NAMALWA (cell line): ENCODE results near the gene RAI2.

Experiments
- DNase-seq: peaks from one replicate; pipeline ENCODE4 v3.0.0-alpha.2; 2015; ENCODE audit warnings: low spot score

Gene RAI2

DNA sequence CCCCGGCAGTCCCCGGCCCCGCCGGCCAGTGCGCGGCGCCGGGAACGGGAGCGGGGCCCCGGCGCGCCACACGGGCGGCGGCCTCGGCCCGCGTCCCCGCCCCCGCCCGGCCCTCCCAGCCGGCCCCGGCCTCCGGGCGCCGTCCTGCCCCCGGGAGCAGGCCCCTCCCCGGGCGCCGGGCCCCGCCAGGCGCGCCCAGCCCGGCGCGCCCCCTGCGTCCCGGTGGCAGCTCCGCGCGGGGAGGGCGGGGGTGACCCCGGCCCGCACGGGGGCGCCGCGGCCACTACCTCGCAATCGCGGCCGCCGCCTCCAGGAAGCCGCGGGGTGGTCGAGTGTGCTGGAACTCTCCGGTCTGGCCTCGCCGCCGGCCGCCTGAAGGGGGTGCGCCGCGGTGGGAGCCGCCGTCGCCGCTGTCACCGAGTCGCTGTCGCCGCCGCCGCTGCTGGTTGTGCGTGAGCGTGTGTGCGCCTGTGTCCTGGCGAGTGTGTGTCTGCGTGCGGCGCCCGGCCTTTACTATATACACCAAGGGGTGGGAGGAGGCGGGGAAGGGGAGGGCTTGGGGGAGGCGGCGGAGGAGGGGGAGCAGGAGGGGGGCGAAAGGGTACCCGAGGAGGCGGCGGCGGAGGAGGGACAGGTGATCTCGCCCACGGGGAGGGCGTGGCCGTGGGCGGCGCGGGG, at the start of gene RAI2:
TSS of gene RAI2 (minus strand) at position 488 of the 678 bp plus-strand sequence. CDS start 59,288 bp downstream, outside the sequence.
- no peak for DNase-seq

DNA sequence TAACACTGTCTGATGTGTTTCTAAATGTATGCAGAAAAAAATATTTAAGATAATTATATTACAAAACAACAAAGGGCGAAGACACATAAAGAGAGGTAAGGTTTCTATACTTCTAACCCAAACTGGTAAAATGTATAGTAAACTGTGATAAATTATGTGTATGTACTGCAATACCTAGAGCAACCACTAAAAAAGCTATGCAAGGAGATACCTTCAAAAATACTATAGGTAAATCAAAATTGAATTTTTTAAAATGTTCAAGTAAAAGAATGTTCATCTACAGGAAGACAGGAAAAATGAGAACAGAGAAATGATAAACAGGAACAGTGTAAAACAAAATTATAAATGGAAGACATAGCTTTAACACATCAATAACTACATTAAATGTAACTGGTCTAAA, 27.3 kb upstream of the RAI2 start:
- no peak for DNase-seq

DNA sequence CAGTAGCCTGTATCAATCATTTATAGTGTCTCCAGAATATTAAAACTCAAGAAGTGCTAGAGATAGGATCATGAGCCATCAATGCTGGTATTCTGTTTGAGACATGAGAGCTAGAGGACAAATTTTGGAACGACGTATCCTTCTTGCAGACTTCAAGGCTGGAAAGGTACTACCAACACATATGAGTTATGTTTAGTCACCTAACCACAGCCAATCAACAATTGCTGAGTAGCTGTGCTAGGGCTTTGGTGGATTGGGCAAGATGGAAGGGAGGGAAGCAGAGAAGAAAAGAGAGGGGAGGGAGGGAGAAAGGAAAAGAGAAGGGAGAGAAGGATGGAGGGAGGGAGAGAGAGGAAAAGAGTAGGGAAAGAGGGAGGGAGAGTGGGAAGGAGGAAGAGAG, 21.6 kb upstream of the RAI2 start:
- DNase-seq, result no peak

DNA sequence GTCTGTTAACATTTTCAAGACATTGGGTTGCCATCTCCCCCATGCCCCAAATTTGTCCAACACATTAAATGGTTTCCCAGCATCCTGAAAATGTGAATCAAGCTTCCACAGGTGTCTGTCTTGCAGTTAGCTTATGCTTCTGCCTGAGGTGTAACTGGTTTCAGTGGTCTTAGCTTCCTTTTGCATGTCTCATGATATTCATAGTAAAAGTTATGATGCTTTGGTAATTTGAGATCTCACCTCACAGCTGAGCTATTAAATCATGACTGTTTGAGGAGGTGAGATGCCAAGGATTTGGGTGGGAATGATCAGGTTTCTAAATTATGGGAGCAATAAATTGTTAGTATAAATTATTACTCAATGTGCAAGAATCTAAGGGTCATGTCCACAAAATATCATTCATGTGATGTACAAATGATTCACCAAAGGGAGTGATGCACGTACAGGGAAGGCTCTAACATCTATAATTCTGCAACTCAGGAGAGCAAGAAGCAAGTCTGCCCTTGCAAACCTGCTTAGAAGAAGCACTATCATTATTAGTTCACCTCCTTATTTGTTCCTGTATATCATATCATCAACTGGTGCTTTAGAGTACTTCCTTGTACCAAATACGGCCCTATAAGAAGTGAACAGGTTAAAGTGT, 17.1 kb upstream of the RAI2 start:
- no peak for DNase-seq

DNA sequence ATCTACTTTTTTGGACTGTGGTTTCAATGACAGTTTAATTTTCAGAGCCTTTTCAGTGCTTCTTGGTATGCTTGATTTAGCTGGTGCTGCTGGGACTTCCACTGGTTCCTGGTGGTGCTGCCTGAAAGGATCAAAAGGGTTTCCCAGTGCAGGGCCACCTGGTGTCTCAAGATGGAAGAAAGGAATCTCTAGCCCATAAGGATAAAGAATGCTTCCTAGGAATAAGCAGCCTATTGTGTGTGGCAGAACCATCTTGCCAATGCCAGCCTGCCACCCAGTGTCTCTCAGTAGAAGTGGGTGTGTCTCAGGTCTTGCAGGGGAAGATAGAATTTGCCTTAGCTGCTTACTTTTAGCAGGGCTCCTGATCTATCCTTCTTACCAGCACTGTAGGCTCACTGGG, 15.0 kb upstream of the RAI2 start:
- DNase-seq, result no peak

DNA sequence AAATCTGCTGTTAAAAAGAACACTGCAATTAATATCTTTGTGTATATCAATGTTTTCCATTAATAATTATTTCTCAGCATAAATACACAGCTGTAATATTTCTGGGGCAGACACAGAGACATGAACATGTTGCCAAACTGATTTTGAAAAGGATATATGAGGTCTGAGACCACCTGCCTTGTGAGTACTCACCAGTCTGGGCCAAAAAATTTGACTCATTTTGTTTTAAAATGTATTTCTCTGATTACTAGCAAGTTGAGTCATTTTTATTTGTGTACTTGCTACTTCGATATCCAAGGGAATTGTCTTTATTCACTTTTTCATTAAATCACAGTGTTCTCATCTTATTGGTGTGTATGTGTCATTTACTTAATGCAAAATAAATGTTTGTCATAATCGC, 8.5 kb upstream of the RAI2 start:
- no peak for DNase-seq

DNA sequence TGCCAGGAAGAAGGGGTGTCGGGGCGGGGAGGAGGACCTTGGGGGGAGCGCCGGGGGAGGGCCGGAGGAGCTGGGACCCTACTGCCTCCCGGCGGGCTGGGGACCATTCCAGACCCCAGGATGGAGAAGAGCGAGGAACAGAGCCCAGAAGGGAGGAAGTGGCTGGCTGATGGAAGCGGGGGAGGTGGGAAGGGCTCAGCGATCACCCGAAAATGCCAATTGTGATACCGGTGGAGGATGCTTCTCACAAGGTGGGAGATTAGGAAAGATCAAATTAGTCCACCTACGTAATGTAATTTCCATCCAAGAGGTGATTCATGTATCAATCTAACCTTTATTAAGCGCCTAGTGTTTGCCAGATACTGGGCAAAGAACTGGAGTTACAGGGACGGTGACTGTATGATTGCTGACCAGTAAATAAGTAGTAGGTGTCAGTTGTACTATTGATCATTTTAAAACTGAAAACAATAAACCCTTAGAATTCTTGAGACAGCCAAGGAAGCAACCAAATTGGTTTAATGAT, 452 bp upstream of the RAI2 start:
- DNase-seq, result no peak

DNA sequence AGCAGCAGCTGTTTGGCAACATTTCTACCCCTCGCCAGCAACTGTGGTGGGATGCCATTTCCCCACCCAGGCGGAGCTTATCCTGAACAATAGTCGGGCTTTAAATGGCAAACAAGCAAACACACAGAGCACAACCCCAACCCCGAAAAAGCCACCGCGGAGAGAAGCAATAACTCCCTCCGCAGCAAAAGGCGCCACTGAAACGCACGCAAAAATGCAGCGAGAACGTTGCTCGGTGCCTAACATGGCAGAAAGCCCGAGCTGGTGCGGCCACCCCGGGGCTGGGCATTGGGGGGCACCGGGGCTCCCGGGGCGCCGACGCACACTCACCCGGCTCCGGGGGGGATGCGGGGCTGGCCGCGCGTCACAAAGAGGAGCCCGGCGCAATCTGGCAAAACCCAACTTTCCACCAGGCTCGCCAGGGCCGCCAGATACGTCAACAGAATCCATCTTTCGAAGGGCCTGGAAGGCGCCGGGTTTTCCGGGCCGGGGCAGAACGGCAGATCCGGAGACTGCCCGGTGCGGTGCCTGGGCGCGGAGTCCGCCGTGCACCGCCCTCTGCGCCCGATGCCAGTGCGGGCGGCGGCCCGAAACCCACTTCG, 818 bp downstream of the RAI2 start:
- no peak for DNase-seq

DNA sequence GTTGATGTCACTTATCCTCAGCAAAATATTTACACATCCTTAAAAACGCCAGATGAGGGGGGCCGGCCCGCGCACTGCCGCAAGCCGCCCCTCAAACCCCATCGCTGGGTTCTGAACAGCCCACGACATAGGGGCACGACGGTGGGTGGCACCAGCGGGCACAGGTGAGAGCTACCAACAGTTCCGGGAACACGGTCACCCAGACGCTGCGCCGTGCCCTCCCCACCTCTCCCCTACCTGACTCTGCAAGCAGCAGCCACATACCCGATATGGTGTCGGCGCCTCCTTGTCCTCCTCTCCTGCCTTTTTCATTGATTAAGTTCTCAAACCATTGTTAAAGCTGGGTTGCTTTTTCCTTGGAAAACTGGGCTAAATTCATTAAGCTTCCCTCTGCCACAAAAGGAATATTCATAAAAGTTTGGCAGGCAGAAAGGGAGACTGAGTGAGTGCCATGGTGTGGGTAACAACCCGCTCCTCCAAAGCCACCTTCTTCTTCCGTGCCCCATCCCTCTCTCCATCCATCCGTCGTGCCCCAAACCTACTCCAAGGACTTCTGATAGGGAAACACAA, 1.4 kb downstream of the RAI2 start:
- DNase-seq, result no peak

DNA sequence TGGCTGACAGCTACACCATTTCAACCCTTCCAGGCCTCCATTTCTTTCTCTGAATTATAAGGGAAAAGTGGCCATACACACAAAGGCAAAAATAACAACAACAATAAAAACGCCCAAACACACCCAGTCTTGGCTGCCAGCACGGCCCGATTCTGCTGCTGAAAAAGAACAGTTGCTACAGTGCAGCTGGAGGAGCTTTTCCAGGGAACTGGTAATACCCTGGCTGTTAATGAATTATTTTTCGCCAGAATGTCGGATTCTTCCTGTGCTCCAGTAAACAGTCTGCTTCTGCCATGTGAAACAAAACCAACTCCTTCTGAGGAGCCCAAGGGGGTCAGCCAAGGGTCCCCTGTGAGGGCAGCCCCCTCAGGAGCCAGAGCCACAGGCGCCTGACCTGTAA, 6.6 kb downstream of the RAI2 start:
- no peak for DNase-seq

DNA sequence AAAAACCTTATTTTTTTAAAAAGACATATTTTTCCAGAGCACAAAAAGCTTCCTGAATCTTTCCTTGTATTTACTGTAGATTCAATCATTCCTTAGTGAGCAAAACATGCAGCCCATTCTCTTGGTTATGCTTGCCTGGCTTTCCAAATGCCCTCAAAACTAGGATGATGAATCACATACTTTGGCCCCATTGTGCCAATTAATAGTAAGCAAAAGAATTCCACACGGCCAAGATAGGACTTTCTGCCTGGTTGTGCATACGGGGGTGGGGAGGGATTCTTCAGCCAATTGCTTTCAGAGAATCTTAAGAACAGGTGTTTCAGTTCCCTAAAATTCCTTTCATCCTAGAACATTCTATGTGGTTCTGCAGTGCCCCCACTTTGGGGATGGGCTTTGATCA, 7.0 kb downstream of the RAI2 start:
- no peak for DNase-seq

DNA sequence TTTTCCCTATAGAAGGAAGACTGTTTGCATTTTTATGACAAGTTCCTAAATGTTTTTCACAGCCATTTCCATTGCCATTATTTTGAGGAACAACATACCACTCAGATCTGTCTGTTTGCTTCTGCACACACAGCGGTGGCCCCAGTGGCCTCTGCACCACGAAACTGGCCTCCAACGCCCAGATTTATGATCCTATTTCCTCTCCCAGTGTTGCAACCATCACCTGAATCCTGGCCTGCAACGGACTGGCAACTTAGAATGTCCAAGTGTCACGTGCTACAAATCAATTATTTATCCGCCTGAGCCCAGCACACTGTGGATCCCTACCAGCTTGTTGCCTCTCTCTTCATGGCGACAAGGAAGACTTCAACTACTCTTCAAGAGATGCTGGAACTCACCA, 9.2 kb downstream of the RAI2 start:
- DNase-seq, result no peak

DNA sequence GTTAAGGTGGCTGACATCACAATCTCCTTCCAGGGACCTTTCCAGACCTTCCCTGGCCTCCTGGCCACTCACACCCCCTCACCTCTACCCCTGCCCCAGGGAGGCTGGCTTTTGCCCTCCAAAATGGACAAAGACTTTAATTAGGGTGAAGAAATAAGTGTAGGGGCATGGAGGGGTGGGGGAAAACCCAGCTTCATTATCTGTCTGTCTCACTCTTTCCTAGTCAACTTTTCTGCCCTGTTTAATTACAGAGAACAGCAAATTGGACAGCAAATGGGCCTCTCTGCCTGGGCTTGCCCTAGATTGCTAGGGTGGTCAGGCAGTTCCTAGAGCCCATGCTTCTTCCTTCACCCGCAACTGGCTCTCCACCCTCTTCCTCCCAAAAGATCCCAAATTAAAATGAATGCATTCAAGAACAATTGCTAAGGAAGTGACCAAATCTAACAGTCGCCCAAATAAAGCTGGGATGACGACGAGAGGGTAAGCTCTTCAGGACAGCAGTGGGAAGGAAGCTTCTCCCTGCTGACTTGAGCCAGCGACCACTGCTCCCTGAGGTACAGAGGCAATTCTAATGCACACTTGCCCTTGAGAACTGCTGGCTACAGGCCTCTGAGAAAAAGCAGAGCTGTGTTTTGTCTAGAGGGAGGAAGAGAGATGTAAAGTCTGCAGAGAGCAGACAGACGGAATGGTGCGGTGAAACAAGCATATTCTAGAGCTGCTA, 12.4 kb downstream of the RAI2 start:
- no peak for DNase-seq

DNA sequence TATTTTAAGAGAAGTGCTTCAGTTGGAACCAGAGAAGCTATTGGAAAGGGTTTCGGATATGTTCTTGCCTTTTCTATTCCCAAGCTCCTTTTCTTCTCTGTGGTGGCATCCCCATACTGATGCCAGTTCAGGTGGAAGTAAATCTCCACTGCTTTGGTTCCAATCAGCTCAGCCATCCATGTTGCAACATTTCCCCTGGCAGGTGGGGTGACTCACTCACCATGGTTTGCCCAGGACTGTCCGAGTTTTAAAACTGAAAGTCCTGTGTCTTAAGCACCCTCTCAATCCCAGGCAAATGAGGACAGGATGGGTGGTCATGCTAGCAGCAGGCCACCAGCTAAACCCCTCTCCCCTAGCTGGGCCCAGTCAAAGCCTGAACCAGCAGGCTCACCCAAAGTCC, 15.1 kb downstream of the RAI2 start:
- DNase-seq, result no peak

DNA sequence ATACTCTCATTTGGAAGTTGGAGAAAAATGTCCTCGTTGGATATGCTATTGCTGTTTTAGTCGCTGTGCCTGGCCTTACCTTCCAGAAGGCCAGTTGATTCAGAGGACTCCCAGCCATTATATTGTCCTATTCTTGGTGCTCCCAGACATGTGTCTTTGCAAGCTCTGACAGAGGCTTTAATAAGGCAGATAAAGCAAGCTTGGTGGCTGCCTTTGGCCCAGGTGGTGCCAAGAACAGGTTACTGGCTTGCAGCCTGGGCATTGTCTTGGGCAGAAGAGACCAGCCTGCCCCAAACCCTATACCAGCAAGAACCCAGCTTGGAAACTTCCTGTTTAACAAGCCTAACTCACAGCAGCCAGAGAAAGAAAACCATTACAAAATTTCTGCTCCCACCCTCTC, 16.9 kb downstream of the RAI2 start:
- DNase-seq, result no peak

DNA sequence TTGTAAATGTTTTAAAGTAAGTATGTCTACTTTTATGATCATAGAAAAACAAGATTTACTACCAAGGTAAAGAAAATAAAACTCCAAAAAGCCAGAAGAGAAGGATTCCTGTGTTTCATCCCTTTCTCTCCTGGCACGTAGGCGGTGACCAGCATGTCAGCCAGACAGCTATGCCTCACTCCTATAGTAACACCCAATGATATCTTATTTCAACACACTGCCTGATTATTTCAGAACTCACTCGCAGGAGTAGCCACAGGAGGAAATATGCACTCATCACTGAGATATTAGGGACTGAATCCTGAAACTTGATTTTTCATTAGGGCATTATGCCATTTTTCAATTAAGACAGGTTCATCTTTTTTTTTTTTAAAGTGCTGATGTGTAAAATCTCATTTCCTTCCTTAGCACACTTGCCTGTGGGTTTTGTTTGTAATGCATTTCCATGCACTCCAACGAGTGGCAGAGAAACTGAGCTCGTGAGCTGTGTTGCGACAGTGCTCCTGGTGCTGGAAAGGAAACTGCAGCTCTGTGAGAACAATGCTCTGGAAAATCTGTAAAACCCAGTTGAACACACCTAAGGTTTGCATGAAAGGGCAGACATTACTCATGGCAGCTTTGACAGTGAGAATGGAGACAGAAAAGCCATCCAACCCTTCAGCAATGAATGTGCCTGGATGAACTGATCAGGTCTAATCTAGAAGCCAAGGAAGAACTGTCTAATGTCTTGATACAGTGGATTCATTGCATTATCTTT, 18.2 kb downstream of the RAI2 start:
- no peak for DNase-seq

DNA sequence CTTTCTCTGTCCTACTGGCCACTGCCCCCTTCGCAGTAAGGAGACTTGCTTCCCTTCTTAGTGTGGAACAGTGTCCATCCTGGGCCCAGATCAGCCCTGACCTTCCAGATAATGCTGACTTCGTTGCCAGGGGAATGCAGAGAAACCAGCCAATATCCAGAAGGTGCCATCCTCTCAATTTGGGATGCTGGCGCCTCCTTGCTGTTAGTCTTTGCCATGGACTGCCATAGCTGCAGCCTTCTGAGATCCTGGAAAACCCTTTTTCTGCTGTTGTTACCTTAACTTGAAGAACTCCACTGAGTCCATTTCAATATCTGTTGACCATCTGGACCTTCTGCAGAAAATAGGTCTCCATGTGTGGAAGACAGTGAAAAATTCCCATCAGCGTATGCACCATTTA, 21.8 kb downstream of the RAI2 start:
- DNase-seq, result no peak

DNA sequence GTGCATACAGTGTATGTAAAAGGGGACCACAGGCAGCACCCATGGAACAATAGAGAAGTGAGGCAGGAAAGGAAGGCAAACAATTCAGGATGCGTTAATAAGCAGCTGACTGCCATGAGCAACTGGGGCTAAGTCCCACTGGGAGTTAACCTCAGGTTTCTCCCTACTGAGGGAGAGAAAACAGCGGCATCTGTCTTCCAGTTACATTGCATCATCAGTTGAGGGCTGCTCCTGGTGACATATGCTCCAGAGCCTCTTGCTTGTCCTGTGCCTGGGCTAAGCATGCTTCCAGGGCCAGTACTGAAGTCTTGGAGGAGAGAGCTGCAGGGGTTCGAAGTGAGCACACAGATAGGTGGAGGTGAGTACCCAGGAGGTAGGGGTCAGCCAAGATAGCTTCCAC, 24.3 kb downstream of the RAI2 start:
- DNase-seq, result no peak

DNA sequence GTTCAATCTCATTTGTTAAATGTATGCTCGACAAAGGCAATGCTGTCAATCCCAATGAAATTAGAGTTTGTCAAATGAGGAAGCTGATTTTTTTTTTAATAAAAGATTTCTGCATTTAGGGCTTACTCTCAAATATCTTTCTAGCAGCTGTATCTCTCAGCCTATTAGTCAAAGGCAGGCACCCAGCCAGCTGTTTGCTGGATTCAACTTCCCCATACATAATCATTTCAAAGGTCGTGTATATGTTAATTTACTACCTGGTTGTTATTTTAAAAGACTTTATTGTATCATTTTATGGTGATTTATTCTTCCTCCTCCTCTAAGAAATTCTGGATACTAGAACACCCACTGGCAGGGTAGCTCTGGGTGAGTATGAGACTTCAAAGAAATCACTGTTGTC, 27.1 kb downstream of the RAI2 start:
- DNase-seq, result no peak

DNA sequence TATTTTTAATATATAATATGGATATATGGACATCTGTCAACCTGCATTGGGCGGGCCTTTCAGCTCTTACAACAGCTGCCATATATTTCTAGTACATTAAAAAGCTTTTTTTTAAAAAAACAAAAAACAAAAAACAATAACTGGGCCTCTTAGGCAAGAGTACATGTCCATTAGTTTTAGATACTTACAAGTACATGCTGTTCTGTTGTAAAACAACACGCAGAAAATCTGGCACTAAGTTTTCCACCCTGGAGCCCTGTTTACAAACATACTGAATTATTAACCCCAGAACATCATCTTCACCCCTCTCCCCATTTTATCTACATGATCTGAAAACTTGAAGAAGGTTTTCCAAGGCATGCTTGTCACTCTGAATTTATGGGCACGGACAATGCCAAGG, 29.8 kb downstream of the RAI2 start:
- DNase-seq, result no peak

DNA sequence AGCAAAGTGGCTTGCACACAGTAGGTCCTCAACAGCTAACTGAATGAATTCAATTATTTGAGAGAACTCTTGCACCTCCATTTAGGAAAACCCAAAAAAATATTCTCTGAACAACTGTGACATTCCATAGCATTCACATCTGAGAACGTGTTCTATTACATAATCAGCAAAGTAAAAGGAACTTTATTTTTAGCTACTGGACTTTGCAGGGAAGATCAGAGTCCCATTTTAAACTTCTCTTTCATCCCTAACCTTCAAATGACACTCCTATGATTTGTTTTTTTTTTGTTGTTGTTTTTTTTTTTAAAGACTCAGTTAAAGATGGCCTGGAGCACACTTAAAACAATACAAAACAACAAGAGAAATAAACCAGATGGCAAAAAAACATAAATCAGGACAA, 30.9 kb downstream of the RAI2 start:
- no peak for DNase-seq

DNA sequence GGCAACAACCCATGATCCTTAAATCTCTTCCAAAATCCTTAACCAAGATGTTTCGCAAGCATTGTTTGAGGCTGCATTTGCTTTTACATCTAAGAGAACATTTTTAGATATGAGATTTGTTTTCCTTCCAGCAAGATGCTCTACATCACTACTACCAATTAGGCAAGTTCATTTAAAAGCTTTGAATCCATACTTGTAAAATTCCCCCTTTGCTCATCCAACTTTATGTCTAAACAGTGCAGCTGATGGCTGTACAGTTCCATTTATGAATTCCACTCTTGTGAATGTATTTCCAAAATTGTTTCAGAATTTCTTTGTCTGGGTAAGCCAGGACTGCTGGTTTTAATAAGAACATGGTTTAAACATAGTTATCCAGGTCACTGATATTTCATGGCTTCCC, 31.5 kb downstream of the RAI2 start:
- no peak for DNase-seq
